GM19099 (cell line): ENCODE results near the gene VAV2.

ENCODE experiments used
- POLR2A ChIP-seq: IDR thresholded peaks from 3 replicates; pipeline ENCODE4 v1.6.1; 2011; ENCODE audit warnings: low read depth; ENCODE audit not compliant: insufficient read length; ENCODE audit errors: extremely low read depth

VAV2 gene

DNA sequence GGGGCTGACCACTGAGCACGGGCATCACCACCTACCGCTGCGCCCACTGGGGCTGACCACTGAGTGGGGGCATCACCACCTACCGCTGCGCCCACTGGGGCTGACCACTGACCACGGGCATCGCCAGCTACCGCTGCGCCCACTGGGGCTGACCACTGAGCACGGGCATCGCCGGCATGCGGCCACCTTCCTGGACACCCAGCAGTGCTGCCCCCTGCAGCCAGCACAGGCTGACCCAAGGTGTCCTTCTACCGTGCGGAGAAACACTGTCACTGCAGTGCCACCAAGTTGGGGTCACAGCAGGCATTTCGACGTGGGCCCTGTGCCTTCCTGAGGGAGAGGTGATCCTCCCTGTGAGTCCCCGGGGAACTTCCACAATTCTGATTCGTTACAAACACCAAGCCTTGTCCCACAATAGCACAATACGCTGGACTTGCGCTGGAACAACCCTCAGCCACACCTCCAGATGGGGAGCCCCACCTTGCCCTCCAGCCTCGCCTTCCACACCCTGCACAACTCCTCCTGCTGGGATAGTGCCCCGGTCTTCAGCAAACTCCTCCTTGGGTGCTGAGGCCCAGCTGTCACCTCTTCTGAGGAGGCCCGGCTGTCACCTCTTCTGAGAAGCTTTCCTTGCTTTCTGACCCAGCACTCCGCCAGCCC is 163.7 kb downstream of the VAV2 start:
- TF ChIP-seq POLR2A = no peak

DNA sequence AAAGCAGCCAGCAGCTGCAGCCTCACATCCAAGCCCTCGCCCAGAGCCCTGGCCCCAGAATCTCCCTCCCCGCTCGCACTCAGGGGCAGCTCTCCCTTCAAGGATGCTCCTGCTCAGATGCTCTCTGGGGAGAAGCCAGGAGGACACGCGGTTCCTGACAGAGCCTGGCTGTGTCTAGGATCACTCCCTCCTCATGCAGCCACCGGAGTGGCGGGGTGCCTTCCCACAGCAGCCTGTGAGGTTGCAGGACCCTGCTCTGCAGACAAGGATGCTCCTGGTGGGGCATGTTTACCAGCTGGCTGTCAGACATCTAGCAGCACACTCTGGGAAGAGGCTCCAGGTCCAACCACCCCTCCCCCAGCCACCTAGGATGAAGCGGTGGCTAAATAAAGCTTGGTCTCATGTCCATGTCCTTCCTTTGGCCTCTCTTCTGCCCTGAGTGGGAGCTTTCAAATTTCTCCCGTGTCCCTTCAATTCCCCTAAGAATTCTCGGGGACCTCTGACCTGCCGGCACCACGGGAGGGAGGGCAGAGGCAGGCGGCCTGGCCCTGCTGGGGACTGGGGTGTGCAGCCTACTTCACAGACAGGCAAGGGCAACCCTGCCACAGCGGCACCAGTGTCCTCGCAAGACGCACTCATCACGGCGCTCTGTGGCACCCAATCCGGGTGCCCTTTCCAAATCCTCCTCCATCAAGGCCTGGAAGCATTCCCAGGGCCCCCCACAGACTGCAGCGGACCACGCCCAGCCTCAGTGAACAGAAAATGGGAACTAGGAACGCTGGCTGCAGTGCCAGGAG is 165.6 kb downstream of the VAV2 start:
- TF ChIP-seq POLR2A = no peak

DNA sequence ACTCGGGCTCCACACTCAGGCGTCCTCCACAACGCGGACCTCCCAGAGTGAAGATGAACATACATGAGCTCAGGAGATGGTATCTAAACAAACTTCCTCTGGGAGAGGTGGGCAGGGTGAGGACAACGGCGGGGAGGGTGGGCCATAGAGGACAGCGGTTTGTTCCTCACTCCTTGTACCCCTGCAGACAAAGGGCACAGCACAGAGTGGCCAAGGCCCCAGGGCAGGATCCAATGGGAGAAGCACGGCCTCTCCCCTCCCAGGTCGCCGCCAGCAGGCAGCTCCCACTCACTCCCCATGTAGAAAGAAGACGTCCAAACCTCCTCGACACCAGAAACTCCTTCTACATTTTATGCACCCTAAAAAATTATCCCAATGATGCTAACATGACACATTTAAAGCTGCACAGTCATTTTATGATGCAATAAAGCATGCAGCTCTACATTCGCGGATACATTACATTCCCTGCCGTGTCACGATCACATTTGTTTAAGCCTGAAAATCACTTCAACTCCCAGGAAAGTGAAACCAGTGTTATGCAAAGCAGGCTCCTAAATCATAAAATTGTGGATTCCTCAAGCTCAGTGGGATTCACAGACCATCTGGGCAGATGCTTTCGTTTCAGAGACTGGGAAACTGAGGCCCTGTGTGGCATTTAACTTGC is 166.4 kb downstream of the VAV2 start:
- TF ChIP-seq POLR2A = no peak

DNA sequence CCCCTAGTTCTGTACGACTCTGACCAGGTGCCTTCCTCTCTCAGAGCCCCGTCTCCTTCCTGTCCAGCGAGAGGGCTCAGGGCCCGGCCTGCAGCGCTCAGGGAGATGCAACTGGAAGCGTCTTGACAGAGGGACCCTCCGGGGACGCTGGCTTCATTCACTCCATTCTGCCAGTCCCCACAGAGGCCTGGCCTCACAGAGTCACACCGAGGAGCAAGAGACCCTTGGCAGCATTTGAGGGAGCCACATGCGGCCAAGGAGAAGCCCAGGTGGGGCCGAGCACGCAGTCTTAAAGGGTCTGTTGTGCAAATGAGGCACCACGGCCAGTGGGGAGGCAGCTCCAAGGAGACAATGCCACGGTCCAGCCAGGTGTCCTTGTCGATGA is 167.3 kb downstream of the VAV2 start:
- no peak for TF ChIP-seq POLR2A

DNA sequence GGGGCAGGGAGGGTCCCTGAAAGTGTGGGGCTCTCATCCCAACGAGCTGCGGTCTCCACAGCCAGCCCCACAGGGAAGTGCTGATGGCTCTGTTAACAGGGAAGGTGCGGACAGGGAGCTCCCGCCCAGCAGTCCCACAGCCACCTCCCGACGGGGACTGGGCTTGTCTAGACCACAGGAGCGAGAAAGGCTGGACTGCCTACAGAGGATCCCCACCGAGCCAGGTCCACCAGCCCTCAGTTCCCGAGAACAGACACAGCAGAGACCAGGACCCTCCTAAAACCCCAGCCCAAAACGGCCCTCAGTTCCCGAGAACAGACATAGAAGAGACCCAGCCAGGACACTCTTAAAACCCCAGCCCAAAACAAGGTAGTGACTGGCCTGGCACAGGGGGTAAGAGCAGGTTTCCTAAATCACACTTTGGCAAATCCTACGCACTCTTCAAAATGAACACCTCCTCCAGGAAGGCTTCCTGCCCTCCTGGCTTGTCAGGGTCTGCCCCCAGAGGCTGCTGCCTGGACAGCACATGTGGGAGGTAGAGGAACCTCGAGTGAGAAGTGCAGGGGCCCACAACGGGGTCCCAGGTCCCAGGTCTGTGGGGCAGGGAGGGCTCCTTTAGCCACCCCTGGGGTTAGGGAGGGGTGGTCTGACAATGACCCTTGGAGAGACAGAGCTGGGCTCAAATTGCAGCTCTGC is 167.9 kb downstream of the VAV2 start:
- TF ChIP-seq POLR2A = no peak

DNA sequence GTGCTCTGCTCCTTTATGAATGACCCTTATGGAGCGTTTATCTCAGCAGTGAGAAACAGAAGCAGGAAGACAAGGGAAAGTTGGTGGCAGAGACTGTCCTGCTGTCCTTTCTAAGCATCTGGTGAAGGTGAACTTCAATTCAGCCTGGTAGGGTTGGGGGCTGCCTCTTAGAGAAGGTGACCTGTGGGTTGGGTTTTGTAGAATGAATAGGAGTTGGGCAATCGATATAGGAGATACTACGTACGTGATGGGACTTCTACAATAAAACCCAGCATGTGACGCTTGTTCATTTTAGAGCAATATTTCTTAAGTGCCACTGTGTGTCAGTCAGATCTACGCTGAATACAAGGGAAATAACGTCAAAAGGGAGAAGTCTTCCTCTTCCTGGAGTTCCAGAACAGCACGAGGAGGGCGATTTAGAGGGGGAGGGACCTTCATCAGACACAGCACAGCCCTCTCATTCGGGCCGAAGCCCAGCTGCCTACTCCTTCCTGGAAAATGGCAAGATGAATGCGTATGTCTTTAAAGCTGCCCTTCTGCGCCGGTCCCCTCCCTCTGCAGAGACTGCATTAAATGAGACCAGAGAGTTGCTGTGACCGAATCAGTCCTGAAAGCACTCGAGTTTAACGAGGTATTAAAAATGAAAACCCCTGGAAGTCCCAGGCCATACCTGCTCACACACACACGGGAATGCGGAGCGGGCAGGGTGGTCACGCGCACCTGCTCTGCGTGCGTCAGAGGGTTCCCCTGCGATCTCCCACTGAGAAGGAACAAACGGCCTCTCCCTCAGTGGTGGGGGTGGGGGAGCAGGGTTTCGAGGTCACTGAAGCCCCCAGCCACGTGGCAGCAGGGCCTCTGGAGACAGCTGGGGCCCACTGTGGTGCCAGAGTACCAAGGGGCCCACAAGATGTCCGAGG is 168.7 kb downstream of the VAV2 start:
- TF ChIP-seq POLR2A = no peak

DNA sequence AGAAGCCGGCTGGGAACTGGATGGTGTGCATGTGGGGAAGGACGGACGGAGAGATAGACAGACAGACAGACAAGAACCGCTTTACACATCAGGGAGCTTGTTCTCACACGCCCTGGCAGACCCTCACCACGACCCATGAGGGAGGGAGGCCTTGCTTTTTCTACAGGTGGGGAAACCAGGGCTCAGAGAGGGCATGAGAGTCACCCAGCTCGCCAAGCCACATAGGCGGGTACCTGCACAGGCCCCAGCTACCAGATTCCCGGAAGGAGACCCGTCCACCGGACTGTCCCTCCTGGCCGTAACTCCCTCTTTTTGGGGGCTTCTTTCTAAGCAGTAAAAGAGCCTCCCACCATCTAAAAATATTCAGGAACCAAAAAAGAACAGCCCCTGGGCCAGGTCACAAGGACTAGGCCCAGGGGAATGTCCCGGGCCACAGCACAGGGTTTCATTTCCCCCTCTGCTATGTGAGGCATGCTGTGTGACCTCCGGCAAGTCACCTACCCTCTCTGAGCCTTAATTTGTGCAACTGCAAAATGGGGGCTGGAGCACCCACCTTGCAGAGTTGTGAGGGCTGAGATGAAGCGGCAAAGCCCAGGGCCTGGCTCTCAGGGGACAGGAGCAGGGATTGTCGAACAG is 169.6 kb downstream of the VAV2 start:
- no peak for TF ChIP-seq POLR2A

DNA sequence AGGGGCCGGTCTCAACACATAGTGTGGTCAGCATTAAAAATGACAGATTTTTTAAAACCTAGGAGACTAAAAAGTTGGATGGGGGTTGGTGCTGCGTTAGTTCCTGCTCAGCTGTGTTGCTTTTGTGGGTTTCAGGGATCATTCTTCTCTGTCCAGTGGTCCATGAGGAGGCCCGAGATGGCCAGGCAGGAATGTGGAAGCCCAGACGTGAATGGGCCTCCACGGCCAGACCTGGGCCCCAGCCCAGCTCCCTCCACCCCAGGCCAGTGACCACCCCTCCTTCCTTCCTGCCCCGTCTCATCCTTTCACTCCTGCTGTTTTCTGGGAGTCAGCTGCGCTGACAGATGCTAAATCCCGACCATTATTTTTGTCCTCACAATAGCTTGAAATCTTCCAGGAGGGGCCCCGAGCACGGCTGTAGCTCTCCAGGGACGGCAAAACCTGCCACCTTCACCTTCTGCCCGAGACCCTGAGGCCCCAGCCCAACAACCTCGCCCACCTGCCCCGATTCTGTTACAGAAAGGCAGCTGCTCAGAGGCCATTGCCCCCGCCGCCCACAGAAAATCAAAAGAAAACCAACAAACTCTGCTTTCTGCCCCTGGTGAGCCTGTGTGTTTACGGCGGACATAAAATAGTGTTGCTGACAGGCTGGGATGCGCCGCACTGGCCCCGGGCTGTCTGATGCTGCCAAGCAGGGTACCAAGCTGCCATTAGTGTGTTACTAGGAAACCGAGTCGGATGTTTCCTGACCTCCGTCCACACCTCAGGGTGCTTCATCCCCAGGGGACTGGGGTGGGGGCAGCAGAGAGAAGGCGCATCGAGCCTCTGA is 170.3 kb downstream of the VAV2 start:
- TF ChIP-seq POLR2A = no peak

DNA sequence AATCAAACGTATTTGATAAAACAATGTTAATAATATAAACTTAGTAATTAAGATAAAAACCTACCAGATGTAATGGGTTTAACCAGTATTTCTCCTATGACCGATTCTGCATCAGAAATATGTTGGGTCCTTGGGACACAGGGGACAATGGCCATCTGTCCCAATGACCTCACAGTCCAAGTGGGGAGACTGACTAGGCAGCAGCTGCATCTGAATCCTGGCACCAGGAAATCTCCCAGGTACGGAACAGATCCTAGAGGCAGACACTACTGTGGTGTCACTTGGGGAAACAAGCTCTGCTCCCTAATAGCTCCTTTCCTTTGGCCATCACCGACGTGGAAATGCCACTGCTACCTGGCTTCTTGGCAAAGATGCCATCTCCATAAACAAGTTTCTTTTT is 172.2 kb downstream of the VAV2 start:
- TF ChIP-seq POLR2A = no peak

DNA sequence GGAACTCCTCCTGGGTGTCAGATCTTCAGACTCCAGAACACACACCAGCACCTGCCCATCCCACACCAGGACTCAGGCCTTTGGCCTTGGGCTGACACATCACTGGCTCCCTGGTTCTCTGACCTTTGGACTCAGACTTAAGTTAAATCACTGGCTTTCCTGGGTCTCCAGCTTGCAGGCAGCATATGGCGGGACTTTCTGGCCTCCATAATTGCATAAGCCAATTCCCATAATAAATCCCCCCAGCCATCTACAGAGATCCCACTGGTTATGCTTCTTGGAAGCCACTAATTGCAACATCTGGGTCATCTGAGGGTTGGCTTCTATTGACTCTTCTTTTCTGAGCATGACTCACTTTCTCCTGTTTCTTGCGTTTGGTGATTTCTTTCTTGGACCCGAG is 173.7 kb downstream of the VAV2 start:
- no peak for TF ChIP-seq POLR2A

DNA sequence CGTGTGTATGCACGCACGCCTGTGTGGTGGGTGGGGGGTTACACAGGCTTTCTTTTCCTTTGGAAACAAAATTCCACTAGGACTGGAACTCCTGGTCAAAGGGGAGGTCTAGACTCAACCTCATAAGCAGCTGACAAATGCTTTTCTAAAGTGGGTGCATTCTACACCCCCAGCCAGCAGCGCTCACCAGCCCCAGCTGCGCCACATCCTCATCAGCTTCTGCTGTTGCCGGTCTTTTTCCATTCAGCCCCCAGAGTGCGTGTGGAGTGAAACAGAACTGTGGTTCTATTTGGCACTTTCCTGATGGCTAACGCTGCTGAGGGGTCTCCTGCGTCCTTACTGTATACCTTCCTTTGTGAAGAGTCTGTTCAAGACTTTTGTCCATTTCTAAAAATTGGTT is 176.3 kb downstream of the VAV2 start:
- no peak for TF ChIP-seq POLR2A

DNA sequence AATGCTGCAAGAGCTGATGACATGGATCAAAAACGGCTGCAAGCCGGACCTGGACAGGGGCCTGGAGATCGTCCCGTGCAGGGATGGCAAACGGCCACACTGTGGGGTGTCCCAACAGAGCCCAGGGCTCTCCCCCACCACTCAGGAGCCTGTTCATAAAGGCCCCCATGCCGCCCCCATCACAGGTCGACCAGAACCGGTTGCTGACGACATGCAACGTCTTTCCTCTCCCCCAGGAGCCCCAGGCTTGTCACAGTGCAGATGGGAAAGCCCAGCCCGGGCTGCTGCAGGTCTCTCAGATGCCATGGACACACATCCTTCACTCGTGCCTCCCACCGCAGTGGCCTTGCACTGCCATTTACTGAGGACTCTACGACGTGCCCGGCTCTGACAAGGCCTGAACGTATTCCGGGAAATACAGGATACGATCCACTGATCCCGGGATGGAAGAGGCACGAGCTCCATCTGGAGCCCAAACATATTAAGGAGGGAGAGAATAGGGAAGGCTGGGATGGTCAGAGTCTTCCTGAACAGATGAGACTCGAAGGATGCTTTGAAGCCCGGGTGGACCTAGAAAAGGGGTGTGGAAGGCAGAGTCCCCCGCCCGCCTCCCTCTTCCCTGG is 177.4 kb downstream of the VAV2 start:
- TF ChIP-seq POLR2A = no peak
